Fibroblast of mammary gland (primary cell): ENCODE results near the gene GALNT18.

Experiments used
- DNase-seq: peaks from one replicate; pipeline ENCODE4 v3.0.0-alpha.2; 2010; ENCODE audit warnings: low read depth
- H3K4me3 ChIP-seq: 2 replicates; pipeline ENCODE4 v1.5.1; 2011; ENCODE audit warnings: low read depth, mild to moderate bottlenecking, low read length, moderate library complexity; ENCODE audit not compliant: control insufficient read depth
- CTCF ChIP-seq: conservative IDR thresholded peaks from 2 replicates; pipeline ENCODE4 v1.5.1; 2011; ENCODE audit warnings: low read depth, low read length, inconsistent platforms; ENCODE audit not compliant: control insufficient read depth, insufficient read depth

The GALNT18 gene

DNA sequence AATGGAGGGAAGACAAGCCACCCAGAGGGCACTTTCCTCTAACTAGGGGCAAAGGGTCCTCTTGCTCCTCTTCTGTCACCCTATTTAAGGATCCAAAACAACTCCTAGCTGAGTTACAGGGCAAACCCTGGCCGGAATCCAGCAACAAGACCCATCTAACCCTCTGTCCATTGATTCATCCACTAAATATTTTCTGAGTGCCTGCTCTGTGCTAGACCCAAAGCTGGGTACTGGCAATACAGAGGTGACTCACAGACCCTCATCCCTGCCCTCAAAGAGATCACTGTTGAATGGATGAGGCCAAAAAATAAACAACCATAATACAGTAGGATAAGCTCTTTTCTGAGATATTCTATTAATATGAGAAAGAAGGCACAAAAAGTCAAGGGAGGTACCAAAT, 4.3 kb upstream of the GALNT18 start:
- no peak for TF ChIP-seq CTCF
- H3K4me3 ChIP-seq: no peak overlapping the region
- DNase-seq: no peak

GRCh38 chr11:11624926-11625325, 3.1 kb upstream of the GALNT18 start:
- DNase-seq: no peak
- TF ChIP-seq CTCF: no peak
- H3K4me3 ChIP-seq: no peak overlapping the region

- no peak overlapping the region for H3K4me3 ChIP-seq
- no peak for DNase-seq
- TF ChIP-seq CTCF: no peak
These were observed 2.4 kb upstream of the GALNT18 start for GRCh38 chr11:11624204-11624603.

DNA sequence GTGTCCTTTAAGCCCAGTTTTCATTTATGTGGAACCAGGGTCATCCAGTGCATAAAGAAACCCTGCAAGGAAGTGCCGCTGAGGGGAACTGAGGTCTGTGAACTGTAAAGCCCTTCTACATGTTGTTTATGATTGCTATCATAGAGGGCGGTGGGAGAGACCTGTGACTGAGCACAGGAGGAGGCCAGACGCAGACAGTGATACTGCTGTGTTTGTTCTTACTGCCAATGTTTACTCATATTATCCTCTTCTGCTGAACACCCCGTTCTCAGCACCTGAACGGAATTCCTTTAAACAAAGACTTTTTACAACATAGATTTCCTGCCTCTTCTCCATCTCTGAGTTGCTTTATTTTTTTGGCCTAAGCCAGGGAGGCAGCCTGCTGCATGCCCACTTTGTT, 967 bp upstream of the GALNT18 start:
- DNase-seq: no peak

GRCh38 chr11:11622340-11622706, 518 bp upstream of the GALNT18 start:
- peak overlapping the region; percentile 34 for H3K4me3 ChIP-seq
- no peak for DNase-seq
- no peak for TF ChIP-seq CTCF

More for the DNA sequence above, 967 bp upstream of the GALNT18 start:
- H3K4me3 ChIP-seq: no peak overlapping the region
- TF ChIP-seq CTCF: no peak

- TF ChIP-seq CTCF: no peak
- peak overlapping the region; percentile 57 for H3K4me3 ChIP-seq
- peak; percentile 26 for DNase-seq
These were observed 758 bp downstream of the GALNT18 start for GRCh38 chr11:11620921-11621572.
